GM21619 (cell line): Measurements from ENCODE around the gene TAF15.

Experiments used
- ATAC-seq: cut with Tn5 transposase; IDR thresholded peaks from one replicate; pipeline ENCODE4 v1.9.1; 2021; ENCODE audit not compliant: unreplicated experiment

Gene TAF15

GRCh38 chr17:35786941-35787432 lies 22.3 kb upstream of the TAF15 start:
- ATAC-seq, result no peak

GRCh38 chr17:35788477-35789368 lies 20.6 kb upstream of the TAF15 start:
- no peak for ATAC-seq

- no peak for ATAC-seq
These were observed 18.4 kb upstream of the TAF15 start for GRCh38 chr17:35790841-35791240.

- no peak for ATAC-seq
These were observed 17.5 kb upstream of the TAF15 start for GRCh38 chr17:35791681-35792350.

DNA sequence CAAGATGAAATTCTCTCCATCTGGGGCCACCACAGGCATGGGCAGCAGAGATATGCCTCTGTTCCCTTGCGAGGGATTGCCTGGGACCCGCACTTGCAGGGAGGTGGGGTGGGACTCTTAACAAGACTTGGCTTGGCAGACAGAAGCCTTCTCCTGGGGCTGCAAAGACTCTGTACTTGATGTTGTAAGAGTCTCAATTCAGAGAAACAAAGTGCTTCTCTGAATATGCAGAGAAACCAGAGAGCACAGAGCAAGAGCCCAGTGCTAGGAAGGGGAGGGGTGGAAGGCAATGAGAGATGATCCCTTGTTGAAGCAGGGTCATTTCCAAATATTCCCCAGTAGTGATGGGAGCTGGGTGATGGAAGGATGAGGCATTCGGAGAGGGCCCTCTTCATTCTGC lies 16.0 kb upstream of the TAF15 start:
- ATAC-seq, result no peak

DNA sequence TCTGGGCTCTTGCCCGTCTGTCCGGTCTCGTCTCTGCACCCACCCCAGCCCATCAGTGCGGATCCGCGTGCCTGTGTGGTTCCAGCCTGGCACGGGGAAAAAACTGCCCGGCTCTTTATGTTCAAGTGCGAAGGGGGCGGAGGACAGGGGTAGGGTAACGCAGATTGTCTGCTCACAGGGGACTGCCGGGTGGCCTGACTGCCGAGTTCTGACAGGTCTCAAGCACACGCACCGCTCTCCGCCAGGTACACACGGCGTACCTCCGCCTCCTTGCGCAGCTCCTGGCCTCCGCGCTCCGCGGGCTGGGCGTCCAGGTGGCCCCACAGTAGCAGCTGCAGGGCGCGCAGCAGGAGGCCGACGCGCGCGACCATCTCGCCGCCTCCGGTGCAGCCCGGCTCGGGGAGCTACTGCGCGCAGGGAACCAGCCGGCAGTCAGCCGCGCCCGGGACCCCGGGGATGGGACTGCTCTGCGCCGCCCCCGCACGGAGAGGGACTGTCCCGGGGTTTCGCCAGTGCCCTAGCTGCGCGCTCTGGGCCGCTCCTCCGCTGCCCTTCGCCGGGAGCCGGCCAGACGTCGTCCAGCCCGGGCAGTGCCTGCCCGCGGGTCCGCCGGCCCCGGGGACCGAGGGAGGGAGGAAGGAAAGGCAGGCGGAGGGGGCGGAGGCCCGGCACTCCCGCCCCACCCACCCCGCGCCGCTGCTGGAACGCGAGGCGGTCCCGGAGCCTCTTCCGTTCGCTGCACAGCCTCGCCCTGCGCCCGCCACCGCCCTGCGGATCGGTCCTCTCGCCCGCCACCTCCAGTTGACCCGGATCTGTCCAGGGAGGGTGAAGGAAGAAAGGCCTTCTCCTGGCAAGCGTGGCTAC lies 14.0 kb upstream of the TAF15 start, which contains the start of gene MMP28:
Gene MMP28, minus strand, starts transcription at position 635 of the 864 bp plus-strand sequence. Its CDS starts 264 bp downstream, at position 371.
- ATAC-seq, result no peak

DNA sequence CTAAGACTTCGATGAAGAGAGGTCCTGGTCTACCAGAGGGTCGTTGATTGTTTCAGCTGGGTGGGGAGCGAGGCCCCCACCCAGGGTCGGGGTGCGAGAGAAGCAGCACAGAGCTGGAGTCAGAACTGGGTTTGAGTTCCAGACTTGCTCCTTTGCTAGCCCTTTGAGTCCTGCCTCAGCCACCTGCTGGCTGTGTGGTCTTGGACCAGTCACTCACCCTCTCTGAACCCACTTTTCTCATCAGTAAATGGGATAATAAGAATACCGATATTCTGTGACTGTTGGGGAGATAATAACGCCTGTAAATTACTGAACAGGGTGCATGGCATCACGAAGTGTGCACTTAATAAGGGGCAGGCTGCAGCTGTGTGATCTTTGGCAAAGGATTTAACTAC lies 13.4 kb upstream of the TAF15 start:
- no peak for ATAC-seq

- no peak for ATAC-seq
These were observed 12.3 kb upstream of the TAF15 start for GRCh38 chr17:35796942-35797341.

- no peak for ATAC-seq
These were observed 11.9 kb upstream of the TAF15 start for GRCh38 chr17:35797370-35797769.

DNA sequence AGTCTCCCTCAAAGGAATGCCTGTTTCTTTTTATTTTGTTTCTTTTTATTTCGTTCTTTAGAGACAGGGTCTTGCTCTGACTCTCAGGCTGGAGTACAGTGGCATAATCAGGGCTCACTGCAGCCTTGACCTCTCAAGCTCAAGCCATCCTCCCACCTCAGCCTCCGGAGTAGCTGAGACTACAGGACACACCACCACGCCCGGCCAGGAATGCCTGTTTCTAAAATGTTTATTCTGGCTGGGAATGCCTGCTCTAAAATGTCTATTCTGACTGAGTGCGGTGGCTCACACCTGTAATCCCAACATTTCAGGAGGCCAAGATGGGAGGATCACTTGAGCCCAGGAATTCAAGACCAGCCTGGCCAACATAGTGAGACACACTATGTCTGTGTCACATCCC lies 11.4 kb upstream of the TAF15 start:
- ATAC-seq, result no peak

- ATAC-seq, result no peak
These were observed 9.3 kb upstream of the TAF15 start for GRCh38 chr17:35799942-35800341.

GRCh38 chr17:35801583-35802224 lies 7.6 kb upstream of the TAF15 start:
- no peak for ATAC-seq

GRCh38 chr17:35804658-35805192 lies 4.6 kb upstream of the TAF15 start:
- ATAC-seq, result no peak

DNA sequence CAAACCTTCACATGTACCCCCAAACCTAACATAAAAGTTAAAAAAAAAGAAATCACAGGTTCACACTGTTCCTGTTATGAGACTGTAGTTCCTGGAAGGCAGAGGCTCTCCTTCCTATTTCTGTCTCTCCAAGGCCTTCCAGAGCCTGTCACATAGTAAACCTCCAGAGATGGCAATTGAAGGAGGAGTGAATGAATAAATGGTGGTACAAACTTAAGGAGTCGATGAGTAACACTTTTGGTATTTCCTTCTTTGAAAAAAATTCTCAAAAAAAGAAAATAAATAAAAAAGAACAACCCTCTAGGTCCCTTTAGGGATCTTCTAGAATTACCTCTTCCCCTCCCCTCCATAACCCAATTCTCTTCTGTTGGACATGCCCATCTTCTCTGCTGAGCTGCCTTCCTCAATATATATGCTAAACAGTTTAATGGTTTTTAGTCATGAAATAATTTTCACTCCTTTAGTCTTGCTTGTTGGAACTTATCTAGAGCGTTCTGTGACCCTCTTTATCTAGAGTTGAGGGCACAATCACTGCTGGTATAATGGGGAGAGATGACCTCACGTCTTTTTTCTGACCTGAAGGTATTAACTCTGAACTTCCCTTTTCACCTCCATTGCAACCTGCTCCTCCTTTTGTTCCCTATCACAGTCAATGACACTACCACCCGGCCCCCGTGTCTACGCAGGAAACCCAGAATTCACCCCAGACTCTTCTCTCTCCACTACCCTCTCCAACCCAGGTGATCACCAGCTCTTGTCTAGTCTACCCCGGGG lies 1.7 kb upstream of the TAF15 start:
- no peak for ATAC-seq

DNA sequence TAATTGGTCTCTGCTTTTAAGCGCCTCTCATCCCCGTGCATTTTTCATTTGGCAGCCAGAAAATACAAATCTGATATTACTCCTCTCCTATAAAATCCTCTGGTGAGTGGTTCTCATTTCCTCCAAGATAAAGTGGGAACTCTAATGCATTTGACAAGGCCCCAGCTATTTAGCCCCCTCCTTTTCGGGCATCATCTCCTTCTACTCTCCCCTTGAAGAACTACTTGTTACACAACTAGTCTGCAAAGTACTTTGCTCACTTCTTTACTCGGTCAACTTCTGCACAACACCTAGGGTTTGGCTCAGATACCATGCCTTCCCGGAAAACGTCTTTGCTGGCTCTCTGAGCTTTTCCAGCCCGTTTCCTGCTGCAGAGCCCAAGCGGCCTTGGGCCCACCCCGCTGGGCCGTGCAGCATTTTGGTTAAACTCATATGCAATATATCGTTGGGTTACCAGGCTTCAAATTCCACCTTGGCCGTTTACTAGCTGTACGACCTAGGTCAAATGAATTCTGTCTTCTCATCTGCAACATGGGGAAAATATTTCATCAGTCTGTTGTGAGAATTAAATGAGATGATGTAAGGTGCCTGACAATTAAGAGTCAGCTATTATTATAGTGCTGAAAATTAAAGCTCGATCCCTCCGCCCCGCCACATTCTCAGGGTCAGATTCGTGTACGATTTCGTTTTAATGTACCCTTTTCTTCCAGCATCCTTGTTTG lies 883 bp upstream of the TAF15 start:
- no peak for ATAC-seq

- no peak for ATAC-seq
These were observed 674 bp downstream of the TAF15 start for GRCh38 chr17:35809855-35810461.

DNA sequence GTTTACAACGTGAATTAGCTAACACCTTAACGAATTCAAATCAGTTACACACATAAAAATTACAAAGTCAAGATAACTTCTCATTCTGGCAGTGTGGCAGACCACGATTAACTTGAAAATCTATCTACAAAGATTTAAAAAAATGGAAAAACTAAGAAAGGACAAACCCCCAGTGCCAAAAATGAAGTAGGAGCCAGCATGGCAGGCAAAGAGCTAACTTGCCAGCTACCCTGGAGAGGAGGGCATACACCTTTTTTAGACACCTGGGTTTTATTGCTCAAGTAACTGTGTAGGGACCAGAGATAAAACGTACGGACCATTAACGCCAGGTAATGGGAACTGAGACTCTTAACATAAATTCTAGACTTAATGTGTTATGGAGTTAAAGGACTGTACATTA lies 2.5 kb downstream of the TAF15 start:
- no peak for ATAC-seq

GRCh38 chr17:35812456-35812855 lies 3.2 kb downstream of the TAF15 start:
- no peak for ATAC-seq

DNA sequence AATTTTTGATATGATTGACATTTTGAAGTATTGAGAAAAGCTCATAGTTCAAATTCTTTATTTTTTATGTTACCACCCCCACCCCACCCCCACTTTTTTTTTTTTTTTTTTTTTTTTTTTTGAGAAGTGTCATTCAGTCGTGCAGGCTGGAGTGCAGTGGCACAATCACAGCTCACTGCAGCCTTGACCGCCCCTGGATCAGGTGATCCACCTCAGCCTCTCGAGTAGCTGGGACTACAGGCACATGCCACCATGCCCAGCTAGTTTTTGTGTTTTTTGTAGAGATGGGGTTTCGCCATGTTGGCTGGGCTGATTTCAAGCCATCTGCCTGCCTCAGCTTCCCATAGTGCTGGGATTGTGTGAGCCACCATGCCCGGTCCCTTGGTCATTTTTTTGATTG lies 7.4 kb downstream of the TAF15 start:
- ATAC-seq, result no peak
